OCI-LY7 (cell line): ENCODE data around the gene CITED2.

Source experiments
- CTCF ChIP-seq: fragments of 200-600 bp; sonication (generic); conservative IDR thresholded peaks from 2 replicates; pipeline ENCODE4 v1.5.1; 2014; ENCODE audit warnings: mild to moderate bottlenecking, antibody characterized with exemption, low read length, moderate library complexity, mixed read lengths
- EZH2phosphoT487 ChIP-seq: fragments of 200-600 bp; sonication (generic); IDR thresholded peaks from 2 replicates; pipeline ENCODE4 v1.6.1; 2018; ENCODE audit warnings: low read depth, borderline replicate concordance, mild to moderate bottlenecking, mixed run types, antibody characterized with exemption, low read length, moderate library complexity, mixed read lengths

GRCh38 chr6:139337830-139338229 lies 36.6 kb downstream of the CITED2 start:
- TF ChIP-seq CTCF (no peak), EZH2phosphoT487 (no peak)
